Neuron (in vitro differentiated cells): ENCODE data around the gene OR4Q3.
"Not testable (repeated sequence)": the region's sequence is repeated elsewhere in the genome, so short reads cannot be mapped to it uniquely, and the experiment has no call there.

Experiments
- H2AFZ ChIP-seq: one replicate; pipeline ENCODE4 v1.6.1; 2013; ENCODE audit warnings: low read depth, mild to moderate bottlenecking, inconsistent platforms, low read length, moderate library complexity
- H3K27me3 ChIP-seq: one replicate; pipeline ENCODE4 v1.6.1; 2013; ENCODE audit warnings: low read length; ENCODE audit not compliant: insufficient read depth
- H3K36me3 ChIP-seq: one replicate; pipeline ENCODE4 v1.6.1; 2013; ENCODE audit warnings: low read length; ENCODE audit not compliant: insufficient read depth
- H3K4me1 ChIP-seq: one replicate; pipeline ENCODE4 v1.6.1; 2013; ENCODE audit warnings: low read length; ENCODE audit not compliant: insufficient read depth
- H3K4me3 ChIP-seq: 2 replicates; pipeline ENCODE4 v1.5.1; 2013; ENCODE audit warnings: mild to moderate bottlenecking, low read length, moderate library complexity
- H3K9me3 ChIP-seq: one replicate; pipeline ENCODE4 v1.6.1; 2013; ENCODE audit warnings: low read length

OR4Q3 gene

DNA sequence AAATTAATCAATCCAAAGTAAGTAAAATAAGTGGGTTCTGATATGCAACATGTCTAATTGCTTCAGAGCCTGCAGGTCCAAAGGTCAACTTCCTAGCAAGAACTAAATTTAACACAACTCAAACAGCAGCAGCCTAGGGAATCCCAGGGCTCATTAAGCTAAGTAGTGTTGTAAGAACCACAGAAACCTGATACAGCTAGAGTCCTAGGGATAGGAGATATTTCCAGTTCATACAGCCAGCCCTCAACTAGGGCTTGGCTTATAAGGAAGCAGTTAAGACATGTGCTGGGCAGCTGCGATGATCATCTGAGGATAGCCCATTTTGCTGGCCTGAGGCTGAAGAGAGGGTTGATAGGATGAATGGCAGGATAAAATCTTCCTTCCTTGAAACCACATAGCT, at the start of gene OR4Q3:
OR4Q3 (plus strand) TSS at position 316 of the 400 bp plus-strand sequence.
- Histone ChIP-seq H3K36me3 (no peaks in the 10 kb centered on the region), H3K4me3 (no peak within 1 kb of the TSS), H2AFZ (no peak within 1 kb of the TSS), H3K4me1 (no peaks in the 10 kb centered on the region), H3K27me3 (no peaks in the 10 kb centered on the region), H3K9me3 (no peaks in the 10 kb centered on the region)

- Histone ChIP-seq H3K27me3 (no peaks in the 10 kb centered on the region), H3K9me3 (no peaks in the 10 kb centered on the region), H2AFZ (no peak overlapping the region), H3K4me1 (no peaks in the 10 kb centered on the region), H3K4me3 (no peak overlapping the region), H3K36me3 (no peaks in the 10 kb centered on the region)
These were observed 14.0 kb upstream of the OR4Q3 start for GRCh38 chr14:19729359-19729758.

GRCh38 chr14:19729763-19730162, 13.6 kb upstream of the OR4Q3 start:
- H3K4me1 ChIP-seq, result no peaks in the 10 kb centered on the region
- H3K27me3 ChIP-seq, result no peaks in the 10 kb centered on the region
- no peak overlapping the region for H2AFZ ChIP-seq
- H3K36me3 ChIP-seq, result no peaks in the 10 kb centered on the region
- H3K9me3 ChIP-seq, result no peaks in the 10 kb centered on the region
- H3K4me3 ChIP-seq, result no peak overlapping the region

DNA sequence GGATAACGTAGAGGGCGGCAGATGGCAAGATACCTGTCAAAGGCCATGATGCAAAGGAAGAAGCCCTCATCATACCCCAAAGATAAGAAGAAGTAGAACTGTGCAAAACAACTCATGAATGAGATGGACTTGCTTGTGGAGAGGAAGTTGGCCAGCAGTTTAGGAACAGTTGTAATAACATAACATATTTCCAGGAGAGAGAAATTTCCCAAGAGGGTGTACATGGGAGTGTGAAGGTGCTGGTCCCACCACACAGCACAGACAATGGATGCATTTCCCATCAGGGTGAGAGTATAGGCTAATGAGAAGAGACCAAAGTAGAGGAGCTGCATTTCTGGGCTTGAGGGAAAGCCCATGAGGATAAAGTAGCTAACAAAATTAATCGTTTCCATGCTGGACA, 9.5 kb upstream of the OR4Q3 start:
- H3K4me3 ChIP-seq, H2AFZ ChIP-seq, H3K27me3 ChIP-seq, H3K4me1 ChIP-seq, H3K36me3 ChIP-seq, H3K9me3 ChIP-seq: not testable (repeated sequence)

GRCh38 chr14:19752316-19752715, 8.9 kb downstream of the OR4Q3 start:
- H3K4me1 ChIP-seq, H3K9me3 ChIP-seq, H3K4me3 ChIP-seq: not testable (repeated sequence)

GRCh38 chr14:19754172-19754571, 10.8 kb downstream of the OR4Q3 start:
- Histone ChIP-seq H3K27me3 (no peaks in the 10 kb centered on the region), H2AFZ (no peak overlapping the region), H3K9me3 (no peaks in the 10 kb centered on the region)

More at GRCh38 chr14:19752316-19752715, 8.9 kb downstream of the OR4Q3 start:
- H3K36me3 ChIP-seq, H2AFZ ChIP-seq, H3K27me3 ChIP-seq: not testable (repeated sequence)

DNA sequence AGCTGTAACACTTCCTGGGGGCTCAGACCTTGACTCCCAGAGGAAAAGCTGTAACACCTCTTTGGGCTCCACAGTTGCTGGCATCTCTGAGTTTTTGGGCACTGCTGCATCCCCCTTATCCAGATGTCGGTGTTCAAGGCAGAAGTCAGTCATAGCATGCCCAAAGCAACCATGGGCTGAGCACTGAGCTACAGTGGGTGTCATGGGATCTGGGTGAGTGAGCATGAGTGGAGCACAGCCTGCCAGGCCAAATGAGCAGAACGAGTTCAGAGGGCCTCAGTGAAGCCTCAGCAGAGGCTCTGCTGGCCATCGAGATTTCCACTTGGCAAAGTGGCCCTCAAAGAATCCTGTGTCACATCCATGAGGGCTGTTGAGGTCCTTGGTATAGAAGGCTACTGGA, 28.1 kb downstream of the OR4Q3 start:
- not testable (repeated sequence) for H3K4me1 ChIP-seq, H3K9me3 ChIP-seq, H3K4me3 ChIP-seq, H2AFZ ChIP-seq, H3K27me3 ChIP-seq, H3K36me3 ChIP-seq

More at GRCh38 chr14:19754172-19754571, 10.8 kb downstream of the OR4Q3 start:
- no peak overlapping the region for H3K4me3 ChIP-seq
- H3K36me3 ChIP-seq, result no peaks in the 10 kb centered on the region
- no peaks in the 10 kb centered on the region for H3K4me1 ChIP-seq

GRCh38 chr14:19771895-19772430, 28.6 kb downstream of the OR4Q3 start:
- Histone ChIP-seq H3K36me3 (no peaks in the 10 kb centered on the region), H2AFZ (no peak overlapping the region), H3K9me3 (no peaks in the 10 kb centered on the region), H3K27me3 (no peaks in the 10 kb centered on the region), H3K4me1 (no peaks in the 10 kb centered on the region), H3K4me3 (no peak overlapping the region)

- H3K4me1 ChIP-seq, H3K9me3 ChIP-seq, H3K27me3 ChIP-seq, H3K4me3 ChIP-seq, H3K36me3 ChIP-seq, H2AFZ ChIP-seq: not testable (repeated sequence)
These were observed 29.1 kb downstream of the OR4Q3 start for GRCh38 chr14:19772454-19772853.

GRCh38 chr14:19773204-19773603, 29.8 kb downstream of the OR4Q3 start, which contains the start of gene OR4M1:
Gene OR4M1 (plus strand): TSS chr14:19773504. CDS start chr14:19780323, 6,819 bp downstream.
- not testable (repeated sequence) for H3K27me3 ChIP-seq

DNA sequence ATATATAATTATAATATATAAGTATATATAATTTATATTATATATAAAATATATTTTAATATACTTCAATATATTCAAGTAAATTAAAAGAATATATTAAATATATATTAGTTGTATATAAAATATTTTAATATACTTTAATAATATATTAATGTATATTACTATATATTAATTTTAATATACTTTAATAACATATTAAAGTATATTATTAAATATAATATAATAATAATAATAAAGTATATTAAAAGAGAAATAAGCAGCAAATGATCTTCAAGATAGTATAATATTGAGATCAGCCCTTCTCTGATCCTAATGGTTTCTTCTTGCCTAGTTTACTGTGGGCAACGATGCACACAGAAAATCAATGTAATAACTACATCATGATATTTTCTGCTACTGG, 32.2 kb downstream of the OR4Q3 start:
- Histone ChIP-seq H3K9me3 (no peaks in the 10 kb centered on the region), H3K36me3 (no peaks in the 10 kb centered on the region), H3K4me1 (no peaks in the 10 kb centered on the region), H2AFZ (no peak overlapping the region), H3K27me3 (no peaks in the 10 kb centered on the region), H3K4me3 (no peak overlapping the region)

More at GRCh38 chr14:19773204-19773603, 29.8 kb downstream of the OR4Q3 start, which contains the start of gene OR4M1:
- H3K4me3 ChIP-seq, H3K9me3 ChIP-seq, H3K4me1 ChIP-seq, H2AFZ ChIP-seq, H3K36me3 ChIP-seq: not testable (repeated sequence)

- H3K9me3 ChIP-seq, H3K4me3 ChIP-seq, H3K4me1 ChIP-seq, H3K36me3 ChIP-seq, H2AFZ ChIP-seq, H3K27me3 ChIP-seq: not testable (repeated sequence)
These were observed 42.5 kb downstream of the OR4Q3 start for GRCh38 chr14:19785848-19786247.

DNA sequence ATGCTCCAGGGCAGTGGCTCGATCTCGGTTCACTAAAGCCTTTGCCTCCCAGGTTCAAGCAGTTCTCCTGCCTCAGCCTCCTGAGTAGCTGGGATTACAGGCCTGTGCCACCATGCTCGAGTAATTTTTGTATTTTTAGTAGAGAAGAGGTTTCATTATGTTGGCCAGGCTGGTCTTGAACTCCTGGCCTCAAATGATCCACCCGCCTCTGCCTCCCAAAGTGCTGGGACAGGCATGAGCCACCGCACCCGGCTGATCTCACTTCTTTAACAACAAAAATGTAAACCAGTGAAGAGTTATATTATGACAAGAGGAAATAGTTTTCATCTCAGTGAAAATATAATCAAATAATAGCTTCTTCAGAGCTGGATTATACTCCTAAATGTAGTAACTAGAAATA, 43.9 kb downstream of the OR4Q3 start:
- not testable (repeated sequence) for H3K27me3 ChIP-seq, H3K4me3 ChIP-seq, H2AFZ ChIP-seq, H3K9me3 ChIP-seq, H3K36me3 ChIP-seq, H3K4me1 ChIP-seq

DNA sequence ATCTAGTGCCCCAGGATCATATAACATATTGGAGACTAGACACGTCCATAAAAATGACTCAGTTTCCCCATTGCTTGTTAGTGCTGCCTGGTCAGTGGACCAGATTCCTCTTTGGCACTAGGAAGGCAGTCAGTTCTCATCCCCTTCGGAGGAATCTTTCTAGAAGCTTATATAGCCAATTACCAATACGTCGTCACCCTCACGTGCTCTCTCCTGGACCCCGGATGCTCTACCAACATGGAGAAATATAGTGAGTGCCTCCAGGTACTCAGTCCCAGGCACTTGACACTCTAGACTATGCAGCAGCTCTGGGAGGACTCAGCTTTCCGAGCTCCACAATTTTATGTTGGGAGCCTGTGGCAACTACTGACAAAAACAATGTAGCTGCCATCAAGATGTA, 44.8 kb downstream of the OR4Q3 start:
- H3K9me3 ChIP-seq, H3K4me3 ChIP-seq, H3K4me1 ChIP-seq, H2AFZ ChIP-seq, H3K36me3 ChIP-seq, H3K27me3 ChIP-seq: not testable (repeated sequence)
